ENCODE results near the gene ZNF341. TPM values are rescaled to one million over a fixed set of nuclear protein-coding genes. Genes with fewer than 3 reads are reported as not detected.

The ZNF341 gene
- total RNA-seq, 1 donor from 2014 or later, result 5.3 TPM

- Mint-ChIP-seq H3K36me3 (peaks cover 4% of the 10 kb centered on the region), H3K27ac (no peak overlapping the region), H3K9me3 (no peaks in the 10 kb centered on the region), H3K4me3 (no peak overlapping the region), H3K4me1 (no peaks in the 10 kb centered on the region), H3K27me3 (ENCODE audit: low read depth) (no peaks in the 10 kb centered on the region)
- TF ChIP-seq CTCF (IDR thresholded peaks at IDR 0.05; ENCODE audit: unreplicated experiment), result no peak
- no peak for DNase-seq (ENCODE audit: low spot score in 2 of 2, unreplicated experiment in 2 of 2)
Measured at GRCh38 chr20:33701629-33702450, 30.0 kb upstream of the ZNF341 start.

- no peak for DNase-seq (ENCODE audit: low spot score in 2 of 2, unreplicated experiment in 2 of 2)
- no peaks in the 10 kb centered on the region for H3K27me3 Mint-ChIP-seq (ENCODE audit: low read depth)
- H3K36me3 Mint-ChIP-seq, result peaks cover 4% of the 10 kb centered on the region
- TF ChIP-seq CTCF (IDR thresholded peaks at IDR 0.05; ENCODE audit: unreplicated experiment), result no peak
- no peaks in the 10 kb centered on the region for H3K4me1 Mint-ChIP-seq
- no peak overlapping the region for H3K4me3 Mint-ChIP-seq
- H3K27ac Mint-ChIP-seq, result no peak overlapping the region
- no peaks in the 10 kb centered on the region for H3K9me3 Mint-ChIP-seq
Measured at GRCh38 chr20:33702861-33703260, 28.9 kb upstream of the ZNF341 start.

GRCh38 chr20:33703498-33704137 is 28.2 kb upstream of the ZNF341 start:
- no peak for DNase-seq (ENCODE audit: low spot score in 2 of 2, unreplicated experiment in 2 of 2)
- Mint-ChIP-seq H3K27me3 (ENCODE audit: low read depth) (no peaks in the 10 kb centered on the region), H3K4me3 (no peak overlapping the region), H3K27ac (no peak overlapping the region), H3K9me3 (no peaks in the 10 kb centered on the region), H3K4me1 (no peaks in the 10 kb centered on the region), H3K36me3 (peaks cover 4% of the 10 kb centered on the region)
- TF ChIP-seq CTCF (IDR thresholded peaks at IDR 0.05; ENCODE audit: unreplicated experiment), result no peak

GRCh38 chr20:33704197-33704924 is 27.4 kb upstream of the ZNF341 start:
- Mint-ChIP-seq H3K27me3 (ENCODE audit: low read depth) (no peaks in the 10 kb centered on the region), H3K9me3 (no peaks in the 10 kb centered on the region), H3K4me3 (no peak overlapping the region), H3K36me3 (peaks cover 4% of the 10 kb centered on the region), H3K4me1 (no peaks in the 10 kb centered on the region), H3K27ac (no peak overlapping the region)
- DNase-seq (ENCODE audit: low spot score in 2 of 2, unreplicated experiment in 2 of 2), result no peak
- no peak for TF ChIP-seq CTCF (IDR thresholded peaks at IDR 0.05; ENCODE audit: unreplicated experiment)

- Mint-ChIP-seq H3K9me3 (no peaks in the 10 kb centered on the region), H3K27ac (no peak overlapping the region), H3K36me3 (no peaks in the 10 kb centered on the region)
Measured at GRCh38 chr20:33707668-33708067, 24.1 kb upstream of the ZNF341 start.

More at GRCh38 chr20:33707668-33708067, 24.1 kb upstream of the ZNF341 start:
- Mint-ChIP-seq H3K4me1 (no peaks in the 10 kb centered on the region), H3K4me3 (no peak overlapping the region), H3K27me3 (ENCODE audit: low read depth) (no peaks in the 10 kb centered on the region)
- DNase-seq (ENCODE audit: low spot score in 2 of 2, unreplicated experiment in 2 of 2), result no peak
- no peak for TF ChIP-seq CTCF (IDR thresholded peaks at IDR 0.05; ENCODE audit: unreplicated experiment)
